HepG2 (cell line): Measurements from ENCODE around the gene EGLN1. TPM values are rescaled to one million over a fixed set of nuclear protein-coding genes. Genes with fewer than 3 reads are reported as not detected.
A peak's percentile ranks its signal among the peaks of the same experiment; 100 is the strongest.

Source experiments
- ARNTL ChIP-seq: sonication (generic); formaldehyde crosslinking; IDR thresholded peaks from 2 replicates; pipeline ENCODE4 v1.4.0; 2020; ENCODE audit warnings: mild to moderate bottlenecking, missing genetic modification reagents
- FLYWCH1 ChIP-seq: sonication (generic); formaldehyde crosslinking; IDR thresholded peaks from 2 replicates; pipeline ENCODE4 v1.8.1; 2023; ENCODE audit warnings: mild to moderate bottlenecking, missing genetic modification reagents
- FOXK1 ChIP-seq: sonication (generic); formaldehyde crosslinking; IDR thresholded peaks from 2 replicates; pipeline ENCODE4 v1.4.0; 2020; ENCODE audit warnings: low read depth, missing genetic modification reagents, borderline replicate concordance
- HNRNPUL1 ChIP-seq: fragments of 200-400 bp; formaldehyde crosslinking; IDR thresholded peaks from 2 replicates; pipeline ENCODE4 v1.6.1; 2017; ENCODE audit warnings: low read depth, mild to moderate bottlenecking, low read length, moderate library complexity
- HOXA9 ChIP-seq: sonication (generic); formaldehyde crosslinking; IDR thresholded peaks from 2 replicates; pipeline ENCODE4 v1.8.1; 2022; ENCODE audit warnings: missing genetic modification reagents, mild to moderate bottlenecking, moderate library complexity, borderline replicate concordance
- ZNF431 ChIP-seq: sonication (generic); formaldehyde crosslinking; IDR thresholded peaks from 2 replicates; pipeline ENCODE4 v1.9.0; 2022; ENCODE audit warnings: missing genetic modification reagents, low read depth, mild to moderate bottlenecking, borderline replicate concordance
- ZNF549 ChIP-seq: sonication (generic); formaldehyde crosslinking; IDR thresholded peaks from 2 replicates; pipeline ENCODE4 v1.5.0; 2020; ENCODE audit warnings: missing genetic modification reagents
- ZNF674 ChIP-seq: sonication (generic); formaldehyde crosslinking; IDR thresholded peaks from 2 replicates; pipeline ENCODE4 v1.5.0; 2020; ENCODE audit warnings: low read depth, mild to moderate bottlenecking, missing genetic modification reagents
- ZNF878 ChIP-seq: sonication (generic); formaldehyde crosslinking; IDR thresholded peaks from 2 replicates; pipeline ENCODE4 v1.8.1; 2023; ENCODE audit warnings: mild to moderate bottlenecking, missing genetic modification reagents, moderate library complexity
- polyA plus RNA-seq, 8 experiments: library from polyadenylated mRNA; depleted of rRNA in 3 of 8; stranded (reverse) in 7 of 8; unstranded in 1 of 8; fragments of >200 nt; fragmentation: Illumina TruSeq in 4 of 8; extraction: Trizol in 4 of 8; gene quantifications; 2 replicates each; pipeline versions ENCODE4 v1.2.1 to v1.2.3, GENCODE V29; 2011 to 2016; ENCODE audit warnings: low read depth in 4 of 8, missing spikeins in 1 of 8, mixed read lengths in 1 of 8; ENCODE audit not compliant: insufficient read depth in 1 of 8
- total RNA-seq, 5 experiments: library from RNA; depleted of rRNA; stranded (reverse); fragments of >200 nt; fragmentation: Illumina TruSeq; extraction: Trizol; gene quantifications; 2 replicates each; pipeline ENCODE4 v1.2.3, GENCODE V29; 2016; ENCODE audit warnings: low read depth in 1 of 5
- TF ChIP-seq, protein P1 (sequence below): sonication (generic); formaldehyde crosslinking; conservative IDR thresholded peaks from 2 replicates; pipeline ENCODE4 v1.4.0; 2020; ENCODE audit warnings: mild to moderate bottlenecking, missing genetic modification reagents, moderate library complexity
- TF ChIP-seq, protein P2 (sequence below): sonication (generic); formaldehyde crosslinking; IDR thresholded peaks from 2 replicates; pipeline ENCODE4 v1.4.0; 2020; ENCODE audit warnings: missing genetic modification reagents
- TF ChIP-seq, protein P3 (sequence below): sonication (generic); formaldehyde crosslinking; IDR thresholded peaks from 2 replicates; pipeline ENCODE4 v1.4.0; 2020; ENCODE audit warnings: missing genetic modification reagents, low read depth, mild to moderate bottlenecking, borderline replicate concordance
- TF ChIP-seq, protein P4 (sequence below): sonication (generic); formaldehyde crosslinking; IDR thresholded peaks from 2 replicates; pipeline ENCODE4 v1.8.1; 2022; ENCODE audit warnings: low read depth, mild to moderate bottlenecking, missing genetic modification reagents
- TF ChIP-seq, protein P5 (sequence below): sonication (generic); formaldehyde crosslinking; IDR thresholded peaks from 2 replicates; pipeline ENCODE4 v1.4.0; 2020; ENCODE audit warnings: missing genetic modification reagents; ENCODE audit errors: not compliant biosample characterization
- TF ChIP-seq, protein P6 (sequence below): sonication (generic); formaldehyde crosslinking; IDR thresholded peaks from 2 replicates; pipeline ENCODE4 v1.5.1; 2020; ENCODE audit warnings: missing genetic modification reagents, mild to moderate bottlenecking, borderline replicate concordance

Gene EGLN1
- total and polyA plus RNA-seq, 2 of the 13 experiments (the other 11 are each of a cell fraction or from before 2014, with no cell fraction given): 34.4 to 44.1 TPM

DNA sequence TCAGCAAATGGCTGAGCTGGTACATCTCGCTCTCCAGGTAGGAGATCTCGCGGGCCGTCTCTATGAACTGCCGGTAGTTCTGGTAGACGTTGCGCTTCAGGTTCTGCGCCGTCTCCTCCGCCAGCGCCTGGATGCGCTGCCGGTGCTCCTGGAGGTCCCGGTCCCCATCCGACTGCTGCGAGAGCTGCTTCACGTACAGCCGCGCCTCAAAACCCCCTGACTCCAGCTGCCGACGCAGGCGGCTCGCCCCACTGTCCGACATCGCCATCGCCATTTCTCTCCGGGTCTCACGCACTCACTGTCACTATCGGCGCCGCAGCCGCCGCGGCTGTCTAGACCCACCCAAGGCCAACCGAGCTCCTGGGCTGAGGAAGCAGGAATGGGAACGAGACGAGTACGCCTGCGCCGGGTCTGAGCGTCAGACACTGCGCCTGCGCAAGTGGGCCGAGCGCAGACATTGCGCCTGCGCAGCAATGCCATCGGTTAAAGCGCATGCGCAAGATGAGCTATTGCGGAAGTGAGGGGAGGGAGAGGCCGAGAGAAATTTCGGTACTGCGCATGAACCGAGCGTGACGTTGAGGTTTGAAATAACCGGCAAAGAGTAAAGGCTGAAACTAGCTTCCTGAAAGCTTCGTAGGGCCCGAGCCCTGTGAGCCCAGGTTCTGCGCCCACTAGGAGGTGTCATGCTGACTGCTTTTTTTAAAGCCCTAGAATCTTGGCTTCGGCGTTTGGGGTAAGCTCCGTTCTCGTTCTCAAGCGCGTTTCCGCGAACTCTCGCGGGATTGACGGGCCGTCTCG lies 84.4 kb downstream of the EGLN1 start, which contains the start of gene EXOC8 (continued):
- 0 out of 2 replicates have a peak, but pooled peaks have one; percentile 77 for TF ChIP-seq ZNF674
- TF ChIP-seq, protein P1, sequence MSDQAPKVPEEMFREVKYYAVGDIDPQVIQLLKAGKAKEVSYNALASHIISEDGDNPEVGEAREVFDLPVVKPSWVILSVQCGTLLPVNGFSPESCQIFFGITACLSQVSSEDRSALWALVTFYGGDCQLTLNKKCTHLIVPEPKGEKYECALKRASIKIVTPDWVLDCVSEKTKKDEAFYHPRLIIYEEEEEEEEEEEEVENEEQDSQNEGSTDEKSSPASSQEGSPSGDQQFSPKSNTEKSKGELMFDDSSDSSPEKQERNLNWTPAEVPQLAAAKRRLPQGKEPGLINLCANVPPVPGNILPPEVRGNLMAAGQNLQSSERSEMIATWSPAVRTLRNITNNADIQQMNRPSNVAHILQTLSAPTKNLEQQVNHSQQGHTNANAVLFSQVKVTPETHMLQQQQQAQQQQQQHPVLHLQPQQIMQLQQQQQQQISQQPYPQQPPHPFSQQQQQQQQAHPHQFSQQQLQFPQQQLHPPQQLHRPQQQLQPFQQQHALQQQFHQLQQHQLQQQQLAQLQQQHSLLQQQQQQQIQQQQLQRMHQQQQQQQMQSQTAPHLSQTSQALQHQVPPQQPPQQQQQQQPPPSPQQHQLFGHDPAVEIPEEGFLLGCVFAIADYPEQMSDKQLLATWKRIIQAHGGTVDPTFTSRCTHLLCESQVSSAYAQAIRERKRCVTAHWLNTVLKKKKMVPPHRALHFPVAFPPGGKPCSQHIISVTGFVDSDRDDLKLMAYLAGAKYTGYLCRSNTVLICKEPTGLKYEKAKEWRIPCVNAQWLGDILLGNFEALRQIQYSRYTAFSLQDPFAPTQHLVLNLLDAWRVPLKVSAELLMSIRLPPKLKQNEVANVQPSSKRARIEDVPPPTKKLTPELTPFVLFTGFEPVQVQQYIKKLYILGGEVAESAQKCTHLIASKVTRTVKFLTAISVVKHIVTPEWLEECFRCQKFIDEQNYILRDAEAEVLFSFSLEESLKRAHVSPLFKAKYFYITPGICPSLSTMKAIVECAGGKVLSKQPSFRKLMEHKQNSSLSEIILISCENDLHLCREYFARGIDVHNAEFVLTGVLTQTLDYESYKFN (CRISPR knock-in tag): no peak; the same call in 1 of the 2 replicates
- TF ChIP-seq, protein P2, sequence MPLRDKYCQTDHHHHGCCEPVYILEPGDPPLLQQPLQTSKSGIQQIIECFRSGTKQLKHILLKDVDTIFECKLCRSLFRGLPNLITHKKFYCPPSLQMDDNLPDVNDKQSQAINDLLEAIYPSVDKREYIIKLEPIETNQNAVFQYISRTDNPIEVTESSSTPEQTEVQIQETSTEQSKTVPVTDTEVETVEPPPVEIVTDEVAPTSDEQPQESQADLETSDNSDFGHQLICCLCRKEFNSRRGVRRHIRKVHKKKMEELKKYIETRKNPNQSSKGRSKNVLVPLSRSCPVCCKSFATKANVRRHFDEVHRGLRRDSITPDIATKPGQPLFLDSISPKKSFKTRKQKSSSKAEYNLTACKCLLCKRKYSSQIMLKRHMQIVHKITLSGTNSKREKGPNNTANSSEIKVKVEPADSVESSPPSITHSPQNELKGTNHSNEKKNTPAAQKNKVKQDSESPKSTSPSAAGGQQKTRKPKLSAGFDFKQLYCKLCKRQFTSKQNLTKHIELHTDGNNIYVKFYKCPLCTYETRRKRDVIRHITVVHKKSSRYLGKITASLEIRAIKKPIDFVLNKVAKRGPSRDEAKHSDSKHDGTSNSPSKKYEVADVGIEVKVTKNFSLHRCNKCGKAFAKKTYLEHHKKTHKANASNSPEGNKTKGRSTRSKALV (CRISPR knock-in tag): 0 out of 2 replicates have a peak, but pooled peaks have one; percentile 12
- TF ChIP-seq, protein P3, sequence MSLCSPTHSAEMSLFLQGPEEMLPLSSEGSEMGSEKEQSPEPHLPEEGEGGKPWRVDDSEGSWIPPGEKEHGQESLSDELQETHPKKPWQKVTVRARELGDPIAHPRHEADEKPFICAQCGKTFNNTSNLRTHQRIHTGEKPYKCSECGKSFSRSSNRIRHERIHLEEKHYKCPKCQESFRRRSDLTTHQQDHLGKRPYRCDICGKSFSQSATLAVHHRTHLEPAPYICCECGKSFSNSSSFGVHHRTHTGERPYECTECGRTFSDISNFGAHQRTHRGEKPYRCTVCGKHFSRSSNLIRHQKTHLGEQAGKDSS (CRISPR knock-in tag): peak; percentile 62; the same call in 1 of the 2 replicates
- no peak for TF ChIP-seq ZNF549
- TF ChIP-seq FLYWCH1: no peak
- TF ChIP-seq, protein P4, sequence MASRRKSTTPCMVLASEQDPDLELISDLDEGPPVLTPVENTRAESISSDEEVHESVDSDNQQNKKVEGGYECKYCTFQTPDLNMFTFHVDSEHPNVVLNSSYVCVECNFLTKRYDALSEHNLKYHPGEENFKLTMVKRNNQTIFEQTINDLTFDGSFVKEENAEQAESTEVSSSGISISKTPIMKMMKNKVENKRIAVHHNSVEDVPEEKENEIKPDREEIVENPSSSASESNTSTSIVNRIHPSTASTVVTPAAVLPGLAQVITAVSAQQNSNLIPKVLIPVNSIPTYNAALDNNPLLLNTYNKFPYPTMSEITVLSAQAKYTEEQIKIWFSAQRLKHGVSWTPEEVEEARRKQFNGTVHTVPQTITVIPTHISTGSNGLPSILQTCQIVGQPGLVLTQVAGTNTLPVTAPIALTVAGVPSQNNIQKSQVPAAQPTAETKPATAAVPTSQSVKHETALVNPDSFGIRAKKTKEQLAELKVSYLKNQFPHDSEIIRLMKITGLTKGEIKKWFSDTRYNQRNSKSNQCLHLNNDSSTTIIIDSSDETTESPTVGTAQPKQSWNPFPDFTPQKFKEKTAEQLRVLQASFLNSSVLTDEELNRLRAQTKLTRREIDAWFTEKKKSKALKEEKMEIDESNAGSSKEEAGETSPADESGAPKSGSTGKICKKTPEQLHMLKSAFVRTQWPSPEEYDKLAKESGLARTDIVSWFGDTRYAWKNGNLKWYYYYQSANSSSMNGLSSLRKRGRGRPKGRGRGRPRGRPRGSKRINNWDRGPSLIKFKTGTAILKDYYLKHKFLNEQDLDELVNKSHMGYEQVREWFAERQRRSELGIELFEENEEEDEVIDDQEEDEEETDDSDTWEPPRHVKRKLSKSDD: no peak
- TF ChIP-seq HOXA9: peak; percentile 83; the same call in 1 of the 2 replicates
- 0 out of 2 replicates have a peak, but pooled peaks have one; percentile 18 for TF ChIP-seq ARNTL (CRISPR knock-in tag)
- no peak for TF ChIP-seq ZNF431
- TF ChIP-seq FOXK1 (CRISPR knock-in tag): peak; percentile 84; the same call in 1 of the 2 replicates
- TF ChIP-seq ZNF878 (CRISPR knock-in tag): no peak
- no peak for TF ChIP-seq HNRNPUL1
- TF ChIP-seq, protein P5, sequence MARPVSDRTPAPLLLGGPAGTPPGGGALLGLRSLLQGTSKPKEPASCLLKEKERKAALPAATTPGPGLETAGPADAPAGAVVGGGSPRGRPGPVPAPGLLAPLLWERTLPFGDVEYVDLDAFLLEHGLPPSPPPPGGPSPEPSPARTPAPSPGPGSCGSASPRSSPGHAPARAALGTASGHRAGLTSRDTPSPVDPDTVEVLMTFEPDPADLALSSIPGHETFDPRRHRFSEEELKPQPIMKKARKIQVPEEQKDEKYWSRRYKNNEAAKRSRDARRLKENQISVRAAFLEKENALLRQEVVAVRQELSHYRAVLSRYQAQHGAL (CRISPR knock-in tag): no peak
- TF ChIP-seq, protein P6, sequence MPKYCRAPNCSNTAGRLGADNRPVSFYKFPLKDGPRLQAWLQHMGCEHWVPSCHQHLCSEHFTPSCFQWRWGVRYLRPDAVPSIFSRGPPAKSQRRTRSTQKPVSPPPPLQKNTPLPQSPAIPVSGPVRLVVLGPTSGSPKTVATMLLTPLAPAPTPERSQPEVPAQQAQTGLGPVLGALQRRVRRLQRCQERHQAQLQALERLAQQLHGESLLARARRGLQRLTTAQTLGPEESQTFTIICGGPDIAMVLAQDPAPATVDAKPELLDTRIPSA (CRISPR knock-in tag): 0 out of 2 replicates have a peak, but pooled peaks have one; percentile 80
